Right lobe of liver (tissue), 6 donors: ENCODE data around the gene SFT2D3. TPM values are rescaled to one million over a fixed set of nuclear protein-coding genes. Genes with fewer than 3 reads are reported as not detected.

Source experiments
- ATAC-seq, 4 donors: fragments of 200-7000 bp; cut with Tn5 transposase; one replicate each; pipeline ENCODE4 v1.9.1; 2020; ENCODE audit warnings: mild to moderate bottlenecking in 4 of 4, moderate library complexity in 4 of 4
- DNase-seq, 3 donors: peaks; one replicate each; pipeline ENCODE4 v3.0.0-alpha.2; 2020
- H3K27ac ChIP-seq, 3 donors: fragments of 200-600 bp; one replicate each; pipeline ENCODE4 v1.8.0; 2022
- H3K27me3 ChIP-seq, 2 donors: fragments of 200-600 bp; one replicate each; pipeline ENCODE4 v1.8.0; 2022
- H3K36me3 ChIP-seq, 4 donors: fragments of 200-600 bp; sonication (generic) in 1 of 4; one replicate each; pipeline versions ENCODE4 v1.5.1 to v1.8.0; 2017 to 2022; ENCODE audit warnings: control low read depth in 1 of 4
- H3K4me1 ChIP-seq, 4 donors: fragments of 200-600 bp; sonication (generic) in 1 of 4; one replicate each; pipeline versions ENCODE4 v1.5.1 to v1.8.0; 2017 to 2022; ENCODE audit warnings: control low read depth in 1 of 4
- H3K4me3 ChIP-seq, 3 donors: fragments of 200-600 bp; one replicate each; pipeline ENCODE4 v1.8.0; 2022
- H3K9me3 ChIP-seq, 4 donors: fragments of 200-600 bp; sonication (generic) in 1 of 4; one replicate each; pipeline versions ENCODE4 v1.5.1 to v1.8.0; 2017 to 2022; ENCODE audit warnings: control low read depth in 1 of 4
- POLR2A ChIP-seq: fragments of 450-650 bp; IDR thresholded peaks from one replicate; pipeline ENCODE4 v1.6.1; 2017; ENCODE audit warnings: antibody characterized with exemption, mild to moderate bottlenecking
- WGBS: methylation state at CpG from one replicate; pipeline ENCODE4 v1.1.6; 2018; ENCODE audit warnings: low coverage, low lambda C conversion rate; ENCODE audit not compliant: insufficient coverage; ENCODE audit errors: missing lambda C conversion rate; 5-methylcytosine and 5-hydroxymethylcytosine counted together
- intact Hi-C, 2 donors: fragments of 100-400 bp; cut with DNase I; formaldehyde crosslinking; loops; one replicate each; pipeline versions ENCODE4 v1.11.2 to v1.14.1; 2022
- total RNA-seq, 6 experiments: library from RNA; depleted of rRNA in 2 of 6; stranded (reverse); fragments of >200 nt in 2 of 6; fragmentation: NEBNext Ultra II Directional in 3 of 6; extraction: Animal tissue kit (Norgen Biotek cat#: 25700) in 3 of 6; gene quantifications; one replicate each; pipeline versions ENCODE4 v1.1.0 to v1.2.4, GENCODE V29; 2016 to 2023
- TF ChIP-seq, protein P1 (sequence below), 4 donors: fragments of 200-600 bp in 3 of 4; fragments of 450-650 bp in 1 of 4; IDR thresholded peaks; one replicate each; pipeline versions ENCODE4 v1.5.1 to v1.8.0; 2016 to 2022; ENCODE audit warnings: antibody characterized with exemption in 4 of 4, mild to moderate bottlenecking in 2 of 4
- donor health status: DM: no; HTN: yes; CAD: no.
- donor health status: DM: no; HTN: no; CAD: no.
- donor health status: DM: no; HTN: no; CAD: no.
- donor health status: DM: no; HTN: yes; CAD: no.
- donor health status: DM: no; HTN: yes; CAD: no.

Gene SFT2D3
- total RNA-seq, 6 experiments from 2014 or later = 1.6 to 4.7 (median 3.4) TPM

DNA sequence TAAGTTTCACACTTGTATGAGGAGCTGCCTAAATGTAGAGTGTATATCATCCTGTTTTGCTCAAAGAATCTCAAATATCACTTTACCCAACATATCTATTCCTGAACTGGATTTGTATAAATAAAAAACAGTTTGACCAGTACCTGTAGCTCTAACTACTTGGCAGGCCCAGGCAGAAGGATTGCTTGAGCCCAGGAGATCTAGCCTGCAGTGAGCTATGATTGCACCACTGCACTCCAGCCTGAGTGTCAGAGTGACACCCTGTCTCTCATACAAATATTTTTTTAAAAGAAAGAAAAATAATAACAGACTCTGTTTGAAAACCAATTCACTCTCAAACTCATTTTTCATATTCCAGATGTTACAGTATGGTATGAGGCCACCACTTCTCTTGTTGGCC is 18.2 kb upstream of the SFT2D3 start:
- Histone ChIP-seq H3K27ac (no peak overlapping the region), H3K4me1 (no peaks in the 10 kb centered on the region), H3K9me3 (no peaks in the 10 kb centered on the region), H3K36me3 (no peaks in the 10 kb centered on the region), H3K27me3 (no peaks in the 10 kb centered on the region), H3K4me3 (no peak overlapping the region)
- ATAC-seq (peak in 1 of 4 donors; percentile 25), DNase-seq (no peak)
- TF ChIP-seq POLR2A = no peak
- TF ChIP-seq, protein P1, sequence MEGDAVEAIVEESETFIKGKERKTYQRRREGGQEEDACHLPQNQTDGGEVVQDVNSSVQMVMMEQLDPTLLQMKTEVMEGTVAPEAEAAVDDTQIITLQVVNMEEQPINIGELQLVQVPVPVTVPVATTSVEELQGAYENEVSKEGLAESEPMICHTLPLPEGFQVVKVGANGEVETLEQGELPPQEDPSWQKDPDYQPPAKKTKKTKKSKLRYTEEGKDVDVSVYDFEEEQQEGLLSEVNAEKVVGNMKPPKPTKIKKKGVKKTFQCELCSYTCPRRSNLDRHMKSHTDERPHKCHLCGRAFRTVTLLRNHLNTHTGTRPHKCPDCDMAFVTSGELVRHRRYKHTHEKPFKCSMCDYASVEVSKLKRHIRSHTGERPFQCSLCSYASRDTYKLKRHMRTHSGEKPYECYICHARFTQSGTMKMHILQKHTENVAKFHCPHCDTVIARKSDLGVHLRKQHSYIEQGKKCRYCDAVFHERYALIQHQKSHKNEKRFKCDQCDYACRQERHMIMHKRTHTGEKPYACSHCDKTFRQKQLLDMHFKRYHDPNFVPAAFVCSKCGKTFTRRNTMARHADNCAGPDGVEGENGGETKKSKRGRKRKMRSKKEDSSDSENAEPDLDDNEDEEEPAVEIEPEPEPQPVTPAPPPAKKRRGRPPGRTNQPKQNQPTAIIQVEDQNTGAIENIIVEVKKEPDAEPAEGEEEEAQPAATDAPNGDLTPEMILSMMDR (IDR thresholded peaks at IDR 0.05) = no peak
- intact Hi-C loops = no loop called here

DNA sequence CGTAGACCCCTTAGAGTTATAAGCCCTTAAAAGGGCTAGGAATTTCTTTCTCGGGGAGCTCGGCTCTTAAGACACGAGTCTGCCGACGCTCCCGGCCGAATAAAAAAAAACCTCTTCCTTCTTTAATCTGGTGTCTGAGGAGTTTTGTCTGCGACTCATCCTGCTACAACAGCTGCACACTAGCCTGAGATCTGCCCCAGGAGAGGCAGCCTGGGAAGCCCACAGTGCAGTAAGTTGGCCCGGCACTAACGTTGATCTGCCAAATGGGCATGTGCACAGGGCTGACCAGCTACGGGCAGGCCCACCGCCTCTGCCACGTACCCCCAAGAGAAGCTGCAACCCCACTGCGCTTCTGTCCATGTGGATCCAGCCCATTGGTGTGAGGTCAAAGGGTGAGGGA is 17.5 kb upstream of the SFT2D3 start:
- H3K4me3 ChIP-seq = no peak overlapping the region
- peak in 3 of 4 donors; percentile 32 to 48 (median 33) for ATAC-seq
- H3K4me1 ChIP-seq = no peaks in the 10 kb centered on the region
- intact Hi-C loops = no loop called here
- H3K9me3 ChIP-seq = no peaks in the 10 kb centered on the region
- TF ChIP-seq, protein P1 (IDR thresholded peaks at IDR 0.05) = no peak
- TF ChIP-seq POLR2A = no peak
- no peak overlapping the region for H3K27ac ChIP-seq
- H3K27me3 ChIP-seq = no peaks in the 10 kb centered on the region
- H3K36me3 ChIP-seq = no peaks in the 10 kb centered on the region
- no peak for DNase-seq
- 78% methylated on average over 13 of the region's 15 CpGs for WGBS

DNA sequence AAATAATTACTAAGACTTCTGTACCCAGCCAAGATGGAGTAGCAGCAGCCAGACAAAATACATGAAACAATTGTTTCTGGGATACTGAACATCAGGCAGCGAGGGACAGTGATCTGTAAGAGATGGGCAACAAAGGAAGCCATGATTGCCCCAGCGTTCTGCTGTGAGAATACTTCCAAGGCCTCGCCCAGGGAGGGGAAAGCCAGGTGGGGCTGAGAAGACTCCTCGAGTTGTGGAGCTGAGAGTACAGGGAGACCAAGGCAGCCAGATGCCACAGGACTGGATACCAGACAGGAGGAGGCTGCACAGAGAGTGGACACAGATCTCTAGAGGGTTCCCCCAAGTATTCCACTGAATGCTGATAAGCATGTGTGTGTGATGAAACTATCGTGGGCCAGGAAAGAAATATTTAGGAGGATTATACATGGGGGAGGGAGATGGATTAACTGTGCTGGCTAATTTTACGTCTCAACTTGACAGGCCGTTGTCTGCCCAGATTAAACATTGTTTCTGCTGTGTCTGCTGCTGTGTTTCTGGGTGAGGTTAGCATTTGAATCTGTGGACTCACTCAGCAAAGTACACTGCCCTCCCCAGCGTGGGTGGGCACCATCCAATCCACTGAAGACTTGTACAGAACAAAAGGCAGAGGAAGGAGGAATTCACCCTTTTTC is 15.8 kb upstream of the SFT2D3 start:
- intact Hi-C loops = no loop called here
- Histone ChIP-seq H3K4me1 (no peaks in the 10 kb centered on the region), H3K36me3 (no peaks in the 10 kb centered on the region), H3K9me3 (no peaks in the 10 kb centered on the region), H3K27me3 (no peaks in the 10 kb centered on the region), H3K4me3 (no peak overlapping the region), H3K27ac (no peak overlapping the region)
- 79% methylated on average over 8 of the region's 8 CpGs for WGBS
- TF ChIP-seq, protein P1 (IDR thresholded peaks at IDR 0.05) = no peak
- TF ChIP-seq POLR2A = no peak
- ATAC-seq (no peak), DNase-seq (no peak)

DNA sequence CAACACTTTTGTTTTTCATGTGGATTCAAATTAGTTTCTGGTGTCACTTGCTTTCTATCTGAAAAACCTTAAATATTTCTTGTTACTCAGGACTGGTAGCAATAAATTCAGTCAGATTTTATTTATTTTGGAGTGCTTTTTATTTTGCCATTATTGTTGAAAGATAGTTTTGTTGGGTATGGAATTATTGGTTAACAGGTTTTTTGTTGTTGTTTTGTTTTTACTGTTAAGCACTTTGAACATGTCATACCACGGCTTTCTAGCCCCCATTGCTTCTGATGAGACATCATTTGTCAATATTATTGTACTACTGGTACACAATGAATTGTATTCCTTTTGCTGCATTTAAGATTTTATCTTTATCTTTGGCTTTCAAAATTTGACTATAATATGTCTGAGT is 12.9 kb upstream of the SFT2D3 start:
- H3K4me1 ChIP-seq = no peaks in the 10 kb centered on the region
- 56% methylated on average over 1 of the region's 1 CpG for WGBS
- no peak for ATAC-seq

More for the DNA sequence above, 12.9 kb upstream of the SFT2D3 start:
- no peaks in the 10 kb centered on the region for H3K36me3 ChIP-seq
- no peak overlapping the region for H3K27ac ChIP-seq
- DNase-seq = no peak
- TF ChIP-seq, protein P1 (IDR thresholded peaks at IDR 0.05) = no peak
- TF ChIP-seq POLR2A = no peak
- no peaks in the 10 kb centered on the region for H3K9me3 ChIP-seq
- intact Hi-C loops = no loop called here
- no peaks in the 10 kb centered on the region for H3K27me3 ChIP-seq
- no peak overlapping the region for H3K4me3 ChIP-seq
